GM19240 (cell line): ENCODE data around the gene SMOC2.
"Not testable (repeated sequence)": the region's sequence is repeated elsewhere in the genome, so short reads cannot be mapped to it uniquely, and the experiment has no call there.

Experiments used
- DNase-seq: peaks from one replicate; pipeline ENCODE4 v3.0.0; 2011; ENCODE audit warnings: low spot score; ENCODE audit not compliant: insufficient read length

The SMOC2 gene

GRCh38 chr6:168538188-168538891 lies 97.4 kb downstream of the SMOC2 start:
- DNase-seq = not testable (repeated sequence)

GRCh38 chr6:168538892-168539811 lies 98.2 kb downstream of the SMOC2 start:
- DNase-seq = no peak

GRCh38 chr6:168540713-168541291 lies 99.8 kb downstream of the SMOC2 start:
- no peak for DNase-seq

DNA sequence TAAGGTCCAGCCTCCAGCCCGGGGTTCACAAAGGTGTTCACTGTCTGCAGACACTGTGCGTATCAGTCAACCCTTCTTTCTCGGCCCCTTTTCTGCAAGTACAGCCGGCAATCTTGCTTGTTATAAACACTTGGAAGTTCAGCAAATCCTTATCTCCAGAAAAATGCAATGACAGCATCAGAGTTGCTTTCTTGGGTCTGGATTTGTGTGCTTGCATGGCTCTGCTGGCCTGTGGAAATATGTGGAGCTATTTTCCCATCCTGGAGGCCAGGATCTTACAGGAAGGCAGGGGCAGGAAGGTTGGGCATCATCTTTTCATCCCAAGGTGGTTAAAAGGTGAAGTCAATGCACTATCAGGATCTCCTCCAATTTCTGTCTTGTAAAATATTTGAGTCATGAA lies 100.3 kb downstream of the SMOC2 start:
- DNase-seq = no peak

DNA sequence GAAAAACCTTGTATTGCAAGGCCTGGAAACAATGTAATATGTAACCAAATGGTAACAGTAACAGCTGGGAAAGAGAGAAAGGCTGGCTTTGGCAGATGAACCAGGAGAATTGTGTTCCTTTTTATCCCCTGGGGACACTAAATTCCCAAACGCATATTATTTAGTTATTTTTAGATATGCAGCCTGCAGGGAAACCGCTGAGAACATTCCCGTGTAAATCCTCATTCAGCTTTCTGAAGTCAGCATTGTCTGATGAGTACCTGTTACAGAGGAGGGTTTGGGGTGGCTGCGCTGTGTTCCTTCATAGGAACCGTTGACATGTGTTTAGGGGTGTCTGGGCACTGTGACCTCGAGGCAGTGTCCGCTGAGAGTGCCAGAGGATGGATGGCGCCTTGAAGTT lies 101.3 kb downstream of the SMOC2 start:
- DNase-seq = no peak

GRCh38 chr6:168545428-168545827 lies 104.4 kb downstream of the SMOC2 start:
- no peak for DNase-seq

GRCh38 chr6:168546151-168546550 lies 105.2 kb downstream of the SMOC2 start:
- no peak for DNase-seq

GRCh38 chr6:168546730-168547129 lies 105.7 kb downstream of the SMOC2 start:
- DNase-seq = no peak

GRCh38 chr6:168550326-168550725 lies 109.3 kb downstream of the SMOC2 start:
- DNase-seq = no peak

GRCh38 chr6:168554472-168554871 lies 113.5 kb downstream of the SMOC2 start:
- no peak for DNase-seq

- no peak for DNase-seq
These were observed 114.1 kb downstream of the SMOC2 start for GRCh38 chr6:168554898-168555617.

DNA sequence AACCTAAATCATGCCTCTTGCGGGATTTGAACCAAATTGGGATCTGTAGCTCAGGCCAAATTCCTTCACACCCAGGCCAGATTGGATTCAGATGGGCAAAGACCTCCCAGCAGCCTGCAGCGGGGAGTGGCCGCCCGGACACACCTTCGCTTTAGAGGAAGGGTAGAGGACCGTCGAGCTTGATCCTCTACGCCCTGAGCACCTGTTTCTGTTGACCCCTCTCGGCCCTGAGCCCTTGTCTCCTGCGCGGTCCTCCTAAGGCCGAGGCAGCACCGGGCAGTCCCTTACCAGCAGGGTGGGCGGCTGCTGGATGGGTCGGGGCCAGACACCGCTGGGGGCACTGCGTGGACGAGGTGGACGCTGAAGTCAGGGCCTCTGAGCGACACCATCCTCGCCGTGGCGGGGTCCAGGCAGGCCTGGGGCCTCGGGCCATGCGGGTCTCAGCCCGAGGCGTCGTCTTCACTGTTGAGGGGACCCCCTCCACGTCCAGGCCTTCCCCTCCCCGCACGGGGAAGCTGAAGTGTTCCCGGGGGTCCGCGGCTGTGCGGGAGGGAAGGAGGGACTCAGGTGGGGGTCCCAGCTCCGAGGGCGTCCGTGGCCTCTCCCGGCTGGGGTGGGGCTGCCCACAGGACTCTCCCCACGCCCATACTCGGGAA lies 114.8 kb downstream of the SMOC2 start:
- no peak for DNase-seq

DNA sequence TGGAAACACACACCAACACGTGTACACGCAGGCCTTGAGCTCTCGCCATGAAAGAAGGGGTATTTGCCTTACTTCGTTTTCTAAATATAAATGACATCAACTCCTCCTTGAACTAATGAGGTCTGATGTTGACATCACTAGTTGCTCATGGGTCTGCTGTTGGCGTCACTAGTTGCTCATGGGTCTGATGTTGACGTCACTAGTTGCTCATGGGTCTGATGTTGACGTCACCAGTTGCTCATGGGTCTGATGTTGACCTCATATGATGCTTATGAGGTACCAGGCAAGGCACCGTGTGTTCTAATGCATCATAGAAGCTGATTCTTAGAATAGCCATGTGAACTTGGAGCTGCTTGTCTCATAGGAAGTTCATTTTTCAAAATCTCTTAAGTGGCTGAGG lies 116.5 kb downstream of the SMOC2 start:
- no peak for DNase-seq

- no peak for DNase-seq
These were observed 117.7 kb downstream of the SMOC2 start for GRCh38 chr6:168558686-168559085.

- no peak for DNase-seq
These were observed 118.7 kb downstream of the SMOC2 start for GRCh38 chr6:168559574-168560098.

- no peak for DNase-seq
These were observed 119.1 kb downstream of the SMOC2 start for GRCh38 chr6:168560126-168560525.

GRCh38 chr6:168562576-168563151 lies 121.7 kb downstream of the SMOC2 start:
- DNase-seq = no peak

DNA sequence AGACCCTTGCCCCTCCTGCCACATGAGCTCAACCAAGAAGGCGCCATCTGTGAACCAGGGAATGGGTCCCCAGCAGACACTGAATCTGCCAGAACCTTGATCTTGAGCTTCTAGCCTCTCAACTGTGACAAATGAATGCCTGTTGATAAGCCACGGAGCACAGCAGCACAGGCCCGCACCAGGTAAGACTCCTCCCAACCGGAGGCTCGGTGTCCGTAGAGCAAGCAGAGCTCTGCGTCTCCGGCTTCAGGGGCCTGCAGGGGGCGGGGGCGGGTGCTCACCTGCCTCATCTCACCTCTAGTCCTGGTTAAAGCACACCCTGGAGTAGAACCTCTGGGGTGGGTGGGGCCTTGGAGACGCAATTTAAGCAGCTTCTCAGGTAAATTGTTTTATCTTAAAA lies 122.7 kb downstream of the SMOC2 start:
- DNase-seq = no peak

DNA sequence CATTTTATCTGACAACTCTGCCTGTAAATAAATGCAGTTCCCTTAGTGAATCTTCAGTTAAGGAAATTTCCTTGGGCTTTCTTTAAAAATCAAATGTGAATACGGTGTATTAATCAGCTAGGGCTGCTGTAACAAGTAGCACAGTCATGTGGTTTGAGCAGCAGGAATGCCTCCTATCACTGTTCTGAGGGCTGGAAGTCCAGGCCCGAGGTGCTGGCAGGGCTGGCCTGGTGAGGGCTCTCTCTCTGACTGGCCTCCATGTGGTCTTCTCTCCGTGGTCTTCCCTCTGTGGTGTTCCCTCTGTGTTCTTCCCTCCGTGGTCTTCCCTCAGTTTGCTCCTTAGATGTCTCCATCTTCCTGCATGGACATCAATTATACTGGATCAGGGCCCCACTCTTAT lies 124.1 kb downstream of the SMOC2 start:
- no peak for DNase-seq

GRCh38 chr6:168570211-168570610 lies 129.2 kb downstream of the SMOC2 start:
- DNase-seq = no peak
